Stimulated activated CD4-positive, alpha-beta T cell treated with anti-CD3 and anti-CD28 coated beads, Interleukin-1b, Interleukin-23, amount 100 ng/mL, for 24 hours (primary cell): ENCODE measurements around the gene NFU1.
"Not testable (repeated sequence)": the region's sequence is repeated elsewhere in the genome, so short reads cannot be mapped to it uniquely, and the experiment has no call there.

Experiments
- DNase-seq, 4 experiments: peaks; one replicate each; pipeline ENCODE4 v3.0.0-alpha.2; 2020; ENCODE audit warnings: low read depth in 4 of 4, low spot score in 1 of 4

Gene NFU1

GRCh38 chr2:69450735-69451416, 13.6 kb upstream of the NFU1 start:
- DNase-seq, result no peak

- DNase-seq, result no peak
Observed at GRCh38 chr2:69449906-69450305, 12.7 kb upstream of the NFU1 start.

- not testable (repeated sequence) for DNase-seq
Observed at GRCh38 chr2:69443673-69444072, 6.4 kb upstream of the NFU1 start.

- DNase-seq, result not testable (repeated sequence)
Observed at GRCh38 chr2:69439499-69439898, 2.3 kb upstream of the NFU1 start.

- DNase-seq, result no peak
Observed at GRCh38 chr2:69438580-69438979, 1.3 kb upstream of the NFU1 start.

GRCh38 chr2:69437751-69438154, 518 bp upstream of the NFU1 start:
- no peak for DNase-seq

GRCh38 chr2:69436596-69436937, 668 bp downstream of the NFU1 start:
- DNase-seq, result no peak

GRCh38 chr2:69434753-69435152, 2.5 kb downstream of the NFU1 start:
- DNase-seq, result no peak

GRCh38 chr2:69429491-69430183, 7.6 kb downstream of the NFU1 start:
- no peak for DNase-seq

- DNase-seq, result no peak
Observed at GRCh38 chr2:69428981-69429380, 8.3 kb downstream of the NFU1 start.

- no peak for DNase-seq
Observed at GRCh38 chr2:69424419-69424818, 12.8 kb downstream of the NFU1 start.

- no peak for DNase-seq
Observed at GRCh38 chr2:69422198-69422597, 15.0 kb downstream of the NFU1 start.

- not testable (repeated sequence) for DNase-seq
Observed at GRCh38 chr2:69419111-69419510, 18.1 kb downstream of the NFU1 start.

GRCh38 chr2:69416147-69416546, 21.1 kb downstream of the NFU1 start:
- no peak for DNase-seq

- no peak for DNase-seq
Observed at GRCh38 chr2:69411120-69411519, 26.1 kb downstream of the NFU1 start.

GRCh38 chr2:69405306-69405705, 31.9 kb downstream of the NFU1 start:
- DNase-seq, result no peak

- no peak for DNase-seq
Observed at GRCh38 chr2:69400121-69400520, 37.1 kb downstream of the NFU1 start.

GRCh38 chr2:69397234-69397633, 40.0 kb downstream of the NFU1 start:
- DNase-seq, result no peak

GRCh38 chr2:69395866-69396265, 41.4 kb downstream of the NFU1 start:
- no peak for DNase-seq

GRCh38 chr2:69393963-69394362, 43.3 kb downstream of the NFU1 start:
- DNase-seq, result no peak

- no peak for DNase-seq
Observed at GRCh38 chr2:69390471-69390870, 46.8 kb downstream of the NFU1 start.

GRCh38 chr2:69390001-69390400, 47.2 kb downstream of the NFU1 start:
- no peak for DNase-seq

- no peak for DNase-seq
Observed at GRCh38 chr2:69389271-69389670, 48.0 kb downstream of the NFU1 start.
